Breast epithelium (tissue), 4 donors: ENCODE results near the gene HAGHL. TPM values are rescaled to one million over a fixed set of nuclear protein-coding genes. Genes with fewer than 3 reads are reported as not detected.

ENCODE experiments used
- DNase-seq, 2 donors: peaks; one replicate each; pipeline ENCODE4 v3.0.0-alpha.2; 2019; ENCODE audit warnings: low spot score in 2 of 2
- H3K27ac ChIP-seq, 2 donors: fragments of 200-600 bp; sonication (generic) in 1 of 2; one replicate each; pipeline ENCODE4 v1.5.1; 2016 to 2019; ENCODE audit warnings: mild to moderate bottlenecking in 1 of 2
- H3K27me3 ChIP-seq, 2 donors: fragments of 200-600 bp; sonication (generic) in 1 of 2; one replicate each; pipeline versions ENCODE4 v1.5.1 to v1.6.0; 2017 to 2019; ENCODE audit warnings: control low read depth in 1 of 2, mild to moderate bottlenecking in 1 of 2
- H3K36me3 ChIP-seq: fragments of 200-600 bp; one replicate; pipeline ENCODE4 v1.5.1; 2019
- H3K4me1 ChIP-seq, 2 donors: fragments of 200-600 bp; sonication (generic); one replicate each; pipeline ENCODE4 v1.5.1; 2016 to 2019; ENCODE audit warnings: control low read depth in 1 of 2
- H3K4me3 ChIP-seq, 3 donors: fragments of 200-600 bp; sonication (generic); 1 replicate in 2 of 3; 2 replicates in 1 of 3; pipeline ENCODE4 v1.5.1; 2016 to 2019; ENCODE audit warnings: mild to moderate bottlenecking in 3 of 3, moderate library complexity in 2 of 3
- H3K9me3 ChIP-seq, 2 donors: fragments of 200-600 bp; sonication (generic) in 1 of 2; one replicate each; pipeline ENCODE4 v1.5.1; 2016 to 2019; ENCODE audit warnings: control low read depth in 1 of 2
- CTCF ChIP-seq, 3 donors: fragments of 450-650 bp; IDR thresholded peaks; one replicate each; pipeline ENCODE4 v1.5.1; 2016 to 2017; ENCODE audit warnings: antibody characterized with exemption in 3 of 3, mild to moderate bottlenecking in 3 of 3, moderate library complexity in 3 of 3
- POLR2A ChIP-seq: fragments of 450-650 bp; IDR thresholded peaks from one replicate; pipeline ENCODE4 v1.6.1; 2016; ENCODE audit warnings: antibody characterized with exemption, mild to moderate bottlenecking, moderate library complexity
- POLR2AphosphoS5 ChIP-seq, 3 donors: sonication (generic); formaldehyde crosslinking; IDR thresholded peaks; one replicate each; pipeline ENCODE4 v1.6.1; 2017; ENCODE audit warnings: antibody characterized with exemption in 3 of 3
- intact Hi-C: fragments of 100-400 bp; cut with DNase I; formaldehyde crosslinking; loops from one replicate; pipeline ENCODE4 v1.15.1; 2023; ENCODE audit warnings: low total_unique reads
- total RNA-seq, 3 donors: library from RNA; depleted of rRNA; stranded (reverse); fragments of >200 nt; gene quantifications; one replicate each; pipeline ENCODE4 v1.1.0, GENCODE V29; 2016

HAGHL gene
- total RNA-seq, 3 donors from 2014 or later = 4.3 to 7.5 (median 5.1) TPM

GRCh38 chr16:746637-747036 is 19.7 kb downstream of the HAGHL start:
- Histone ChIP-seq H3K4me3 (no peak overlapping the region), H3K9me3 (no peaks in the 10 kb centered on the region)
- intact Hi-C loops = no loop called here

GRCh38 chr16:747978-748746 is 21.3 kb downstream of the HAGHL start:
- no peaks in the 10 kb centered on the region for H3K9me3 ChIP-seq
- no peaks in the 10 kb centered on the region for H3K36me3 ChIP-seq
- TF ChIP-seq POLR2AphosphoS5 (IDR thresholded peaks at IDR 0.05) (no peak), CTCF (IDR thresholded peaks at IDR 0.05) (no peak), POLR2A (no peak)
- no peak for DNase-seq
- no peaks in the 10 kb centered on the region for H3K27me3 ChIP-seq
- peak overlapping the region in 1 of 2 donors; percentile 48 for H3K27ac ChIP-seq
- intact Hi-C loops = no loop called here
- H3K4me3 ChIP-seq = no peak overlapping the region
- peaks cover 0 to 3% of the 10 kb centered on the region in 2 donors for H3K4me1 ChIP-seq

More at GRCh38 chr16:746637-747036, 19.7 kb downstream of the HAGHL start:
- no peak for DNase-seq
- TF ChIP-seq POLR2AphosphoS5 (IDR thresholded peaks at IDR 0.05) (no peak), CTCF (IDR thresholded peaks at IDR 0.05) (no peak), POLR2A (no peak)
- H3K27ac ChIP-seq = no peak overlapping the region
- no peaks in the 10 kb centered on the region for H3K27me3 ChIP-seq
- peaks cover 0 to 3% of the 10 kb centered on the region in 2 donors for H3K4me1 ChIP-seq
- no peaks in the 10 kb centered on the region for H3K36me3 ChIP-seq

GRCh38 chr16:749010-749409 is 22.1 kb downstream of the HAGHL start:
- H3K4me1 ChIP-seq = peaks cover 0 to 3% of the 10 kb centered on the region in 2 donors
- H3K27ac ChIP-seq = peak overlapping the region in 1 of 2 donors; percentile 11
- H3K27me3 ChIP-seq = no peaks in the 10 kb centered on the region
- DNase-seq = peak in 1 of 2 donors; percentile 54
- intact Hi-C loops = no loop called here
- H3K36me3 ChIP-seq = no peaks in the 10 kb centered on the region
- H3K9me3 ChIP-seq = no peaks in the 10 kb centered on the region
- H3K4me3 ChIP-seq = no peak overlapping the region
- peak in 1 of 3 donors; percentile 38 for TF ChIP-seq POLR2AphosphoS5 (IDR thresholded peaks at IDR 0.05)
- TF ChIP-seq CTCF (IDR thresholded peaks at IDR 0.05) = no peak

GRCh38 chr16:750485-750884 is 23.6 kb downstream of the HAGHL start:
- peak overlapping the region; percentile 65 to 79 for H3K27ac ChIP-seq
- intact Hi-C loops = no loop called here
- TF ChIP-seq POLR2AphosphoS5 (IDR thresholded peaks at IDR 0.05) = no peak
- TF ChIP-seq CTCF (IDR thresholded peaks at IDR 0.05) = no peak
- TF ChIP-seq POLR2A = no peak
- peaks cover 0 to 3% of the 10 kb centered on the region in 2 donors for H3K4me1 ChIP-seq
- H3K27me3 ChIP-seq = no peaks in the 10 kb centered on the region
- H3K36me3 ChIP-seq = no peaks in the 10 kb centered on the region
- no peak for DNase-seq
- H3K4me3 ChIP-seq = no peak overlapping the region
- no peaks in the 10 kb centered on the region for H3K9me3 ChIP-seq
